ENCODE results near the gene DLD.

DNA sequence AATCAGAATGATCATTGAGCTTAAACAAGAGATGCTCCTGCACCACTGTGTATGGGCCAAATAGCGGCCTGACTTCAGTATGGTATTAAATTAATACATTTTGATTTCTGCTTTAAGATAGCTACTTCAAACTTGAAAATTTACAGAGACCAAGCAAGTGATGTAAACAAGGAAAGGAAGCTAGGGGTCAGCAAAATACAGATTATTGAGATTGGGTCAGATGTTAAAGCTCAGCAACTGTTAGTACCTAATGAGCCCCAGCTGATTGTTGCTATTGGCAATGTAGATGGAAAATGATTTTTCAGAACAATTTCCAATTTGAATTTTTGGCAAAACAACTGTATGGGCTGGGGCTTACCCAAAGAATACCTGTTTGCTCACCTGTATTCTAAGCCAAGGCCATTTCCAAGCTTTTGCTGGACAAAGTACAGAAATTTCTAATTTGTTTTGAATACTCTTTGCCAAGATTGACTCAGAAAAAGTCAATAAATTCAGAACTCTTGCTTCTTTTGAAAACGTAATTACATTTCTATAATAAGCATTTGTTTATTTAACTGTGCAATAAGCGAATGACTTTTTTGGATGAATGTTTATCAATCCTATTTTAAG, 23.0 kb upstream of the DLD start:
- TF ChIP-seq, protein P1, sequence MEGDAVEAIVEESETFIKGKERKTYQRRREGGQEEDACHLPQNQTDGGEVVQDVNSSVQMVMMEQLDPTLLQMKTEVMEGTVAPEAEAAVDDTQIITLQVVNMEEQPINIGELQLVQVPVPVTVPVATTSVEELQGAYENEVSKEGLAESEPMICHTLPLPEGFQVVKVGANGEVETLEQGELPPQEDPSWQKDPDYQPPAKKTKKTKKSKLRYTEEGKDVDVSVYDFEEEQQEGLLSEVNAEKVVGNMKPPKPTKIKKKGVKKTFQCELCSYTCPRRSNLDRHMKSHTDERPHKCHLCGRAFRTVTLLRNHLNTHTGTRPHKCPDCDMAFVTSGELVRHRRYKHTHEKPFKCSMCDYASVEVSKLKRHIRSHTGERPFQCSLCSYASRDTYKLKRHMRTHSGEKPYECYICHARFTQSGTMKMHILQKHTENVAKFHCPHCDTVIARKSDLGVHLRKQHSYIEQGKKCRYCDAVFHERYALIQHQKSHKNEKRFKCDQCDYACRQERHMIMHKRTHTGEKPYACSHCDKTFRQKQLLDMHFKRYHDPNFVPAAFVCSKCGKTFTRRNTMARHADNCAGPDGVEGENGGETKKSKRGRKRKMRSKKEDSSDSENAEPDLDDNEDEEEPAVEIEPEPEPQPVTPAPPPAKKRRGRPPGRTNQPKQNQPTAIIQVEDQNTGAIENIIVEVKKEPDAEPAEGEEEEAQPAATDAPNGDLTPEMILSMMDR (IDR thresholded peaks at IDR 0.05) = no peak
- TF ChIP-seq POLR2AphosphoS5 (IDR thresholded peaks at IDR 0.05) (no peak), POLR2A (IDR thresholded peaks at IDR 0.05) (no peak), EP300 (IDR thresholded peaks at IDR 0.05) (no peak)
